Sigmoid colon (tissue), 4 donors: ENCODE measurements around the gene L3MBTL1.

Source experiments
- POLR2A ChIP-seq, 2 donors: fragments of 450-650 bp; IDR thresholded peaks; one replicate each; pipeline ENCODE4 v1.6.1; 2016; ENCODE audit warnings: antibody characterized with exemption in 2 of 2, mild to moderate bottlenecking in 2 of 2, moderate library complexity in 2 of 2
- POLR2AphosphoS5 ChIP-seq, 4 donors: sonication (generic); formaldehyde crosslinking; IDR thresholded peaks; one replicate each; pipeline ENCODE4 v1.6.1; 2017; ENCODE audit warnings: antibody characterized with exemption in 4 of 4
- TF ChIP-seq, protein P1 (sequence below), 4 experiments: fragments of 450-650 bp in 3 of 4; fragments of 200-600 bp in 1 of 4; IDR thresholded peaks; one replicate each; pipeline ENCODE4 v1.5.1; 2016 to 2019; ENCODE audit warnings: antibody characterized with exemption in 4 of 4, mild to moderate bottlenecking in 3 of 4, moderate library complexity in 2 of 4

DNA sequence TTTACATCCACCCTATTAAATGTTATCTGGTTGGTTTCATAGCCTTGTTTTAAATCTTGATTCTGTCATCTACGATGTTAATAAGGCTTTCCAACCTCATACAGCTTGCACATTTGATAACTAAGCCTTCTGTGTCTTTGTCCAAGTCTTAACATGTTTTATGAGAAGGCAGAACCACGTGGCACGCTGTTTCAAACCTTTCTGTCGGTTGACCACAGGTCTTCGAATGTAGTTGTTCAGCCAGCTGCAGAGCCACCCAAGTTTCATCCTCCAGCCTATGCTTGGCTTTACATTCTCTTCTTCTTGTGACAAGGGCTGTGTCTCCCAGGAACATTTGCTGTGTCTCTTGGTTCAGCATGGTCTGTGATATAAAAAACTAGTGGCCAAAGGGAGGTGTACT, 35.6 kb downstream of the L3MBTL1 start:
- TF ChIP-seq POLR2A (IDR thresholded peaks at IDR 0.05) (no peak), POLR2AphosphoS5 (IDR thresholded peaks at IDR 0.05) (no peak)
- TF ChIP-seq, protein P1, sequence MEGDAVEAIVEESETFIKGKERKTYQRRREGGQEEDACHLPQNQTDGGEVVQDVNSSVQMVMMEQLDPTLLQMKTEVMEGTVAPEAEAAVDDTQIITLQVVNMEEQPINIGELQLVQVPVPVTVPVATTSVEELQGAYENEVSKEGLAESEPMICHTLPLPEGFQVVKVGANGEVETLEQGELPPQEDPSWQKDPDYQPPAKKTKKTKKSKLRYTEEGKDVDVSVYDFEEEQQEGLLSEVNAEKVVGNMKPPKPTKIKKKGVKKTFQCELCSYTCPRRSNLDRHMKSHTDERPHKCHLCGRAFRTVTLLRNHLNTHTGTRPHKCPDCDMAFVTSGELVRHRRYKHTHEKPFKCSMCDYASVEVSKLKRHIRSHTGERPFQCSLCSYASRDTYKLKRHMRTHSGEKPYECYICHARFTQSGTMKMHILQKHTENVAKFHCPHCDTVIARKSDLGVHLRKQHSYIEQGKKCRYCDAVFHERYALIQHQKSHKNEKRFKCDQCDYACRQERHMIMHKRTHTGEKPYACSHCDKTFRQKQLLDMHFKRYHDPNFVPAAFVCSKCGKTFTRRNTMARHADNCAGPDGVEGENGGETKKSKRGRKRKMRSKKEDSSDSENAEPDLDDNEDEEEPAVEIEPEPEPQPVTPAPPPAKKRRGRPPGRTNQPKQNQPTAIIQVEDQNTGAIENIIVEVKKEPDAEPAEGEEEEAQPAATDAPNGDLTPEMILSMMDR (IDR thresholded peaks at IDR 0.05) = no peak
